Heart left ventricle (tissue), 13 donors: ENCODE measurements around the gene DAZAP1.

Experiments
- POLR2A ChIP-seq, 2 donors: fragments of 450-650 bp; IDR thresholded peaks; one replicate each; pipeline ENCODE4 v1.6.1; 2017; ENCODE audit warnings: antibody characterized with exemption in 2 of 2, mild to moderate bottlenecking in 2 of 2, moderate library complexity in 2 of 2
- TF ChIP-seq, protein P1 (sequence below), 12 donors: fragments of 200-600 bp; sonication (generic) in 4 of 12; IDR thresholded peaks; one replicate each; pipeline versions ENCODE4 v1.5.0 to v1.8.0; 2018 to 2022; ENCODE audit warnings: antibody characterized with exemption in 12 of 12, mild to moderate bottlenecking in 5 of 12
- donor health status: ischemic (EF 13 %, LVEDD 7.1; RV severe dilation, severe dysfunction).
- donor health status: DM: no; HTN: yes; CAD: no.
- donor health status: DM: no; HTN: no; CAD: no.
- donor health status: ischemic (EF 25% LVEDD 6.9; RV normal size, moderate dysfunction).
- donor health status: ischemic (EF 25% LVEDD 5.7; RV mildly dilated, moderate dysfunction).
- donor health status: ischemic (EF 35%, LVEDD 5.7; RV mildly dilated, moderate dysfunction).
- donor health status: nonischemic (EF 11% LVEDD 7.7; RV severe dilation, severe dysfunction).
- donor health status: DM: yes; HTN: yes; CAD: no.
- donor health status: PGD.
- donor health status: ischemic (EF 29% LVEDD 5.4; RV normal size, mild dysfunction).
- donor health status: nonischemic (EF 23%, LVEDD 6.1; RV moderate dilation, normal function).

DNA sequence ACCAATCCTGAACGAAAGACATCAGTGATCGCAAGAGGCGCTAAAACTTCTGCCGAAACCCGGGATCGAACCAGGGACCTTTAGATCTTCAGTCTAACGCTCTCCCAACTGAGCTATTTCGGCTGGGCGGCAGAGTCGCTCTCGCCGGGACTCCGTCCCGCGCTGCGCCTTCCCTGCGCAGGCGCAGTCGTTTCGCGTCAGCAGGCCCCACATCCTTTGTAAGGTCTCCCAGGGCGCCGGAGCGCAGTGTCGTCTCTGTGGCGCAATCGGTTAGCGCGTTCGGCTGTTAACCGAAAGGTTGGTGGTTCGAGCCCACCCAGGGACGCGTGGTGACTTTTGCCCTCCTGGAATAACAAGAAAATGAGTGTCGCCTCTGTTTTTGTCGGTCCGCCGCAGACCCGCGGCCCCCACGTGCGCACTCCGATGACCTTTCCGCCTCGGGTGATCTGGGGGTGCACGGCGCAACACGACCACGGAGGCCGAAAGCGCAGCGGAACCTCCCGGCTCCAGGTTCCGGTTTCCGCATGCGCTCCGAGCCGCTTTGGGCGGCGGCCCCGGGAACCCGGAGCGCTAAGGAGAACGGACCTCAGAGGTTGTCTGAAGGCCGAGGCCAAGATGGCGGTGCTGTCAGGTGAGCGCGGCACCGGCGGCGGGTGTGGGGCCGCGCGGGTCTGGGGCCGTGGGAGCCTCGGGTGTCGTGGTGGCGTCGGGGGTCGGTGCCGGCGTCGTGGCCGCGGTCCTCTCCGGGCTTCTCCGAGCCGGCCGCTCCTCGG, 23.9 kb upstream of the DAZAP1 start, which contains the start of gene NDUFS7:
- TF ChIP-seq, protein P1, sequence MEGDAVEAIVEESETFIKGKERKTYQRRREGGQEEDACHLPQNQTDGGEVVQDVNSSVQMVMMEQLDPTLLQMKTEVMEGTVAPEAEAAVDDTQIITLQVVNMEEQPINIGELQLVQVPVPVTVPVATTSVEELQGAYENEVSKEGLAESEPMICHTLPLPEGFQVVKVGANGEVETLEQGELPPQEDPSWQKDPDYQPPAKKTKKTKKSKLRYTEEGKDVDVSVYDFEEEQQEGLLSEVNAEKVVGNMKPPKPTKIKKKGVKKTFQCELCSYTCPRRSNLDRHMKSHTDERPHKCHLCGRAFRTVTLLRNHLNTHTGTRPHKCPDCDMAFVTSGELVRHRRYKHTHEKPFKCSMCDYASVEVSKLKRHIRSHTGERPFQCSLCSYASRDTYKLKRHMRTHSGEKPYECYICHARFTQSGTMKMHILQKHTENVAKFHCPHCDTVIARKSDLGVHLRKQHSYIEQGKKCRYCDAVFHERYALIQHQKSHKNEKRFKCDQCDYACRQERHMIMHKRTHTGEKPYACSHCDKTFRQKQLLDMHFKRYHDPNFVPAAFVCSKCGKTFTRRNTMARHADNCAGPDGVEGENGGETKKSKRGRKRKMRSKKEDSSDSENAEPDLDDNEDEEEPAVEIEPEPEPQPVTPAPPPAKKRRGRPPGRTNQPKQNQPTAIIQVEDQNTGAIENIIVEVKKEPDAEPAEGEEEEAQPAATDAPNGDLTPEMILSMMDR (IDR thresholded peaks at IDR 0.05) = peak in 2 of 12 donors; percentile 4 to 8
- TF ChIP-seq POLR2A (IDR thresholded peaks at IDR 0.05) = peak; percentile 34 to 69
